ENCODE data around the gene ZNF385B. TPM values are rescaled to one million over a fixed set of nuclear protein-coding genes. Genes with fewer than 3 reads are reported as not detected.

The ZNF385B gene
- total RNA-seq, 1 experiment from 2014 or later, result 0.77 TPM

- Histone ChIP-seq H3K9me3 (no peaks in the 10 kb centered on the region), H3K36me3 (ENCODE audit: control insufficient read depth, insufficient read depth, low read length) (no peaks in the 10 kb centered on the region), H3K4me3 (ENCODE audit: low read depth, low read length) (no peak overlapping the region), H3K4me1 (no peaks in the 10 kb centered on the region), H3K27me3 (replicated peaks; ENCODE audit: control insufficient read depth, insufficient read depth, low read length) (no peaks in the 10 kb centered on the region)
- no peak for TF ChIP-seq CTCF (IDR thresholded peaks at IDR 0.05; ENCODE audit: insufficient read depth in 1 of 2, low read depth in 1 of 2, low read length in 1 of 2, severe bottlenecking in 1 of 2, unreplicated experiment in 1 of 2)
- Mint-ChIP-seq H3K27ac (ENCODE audit: unreplicated experiment) (no peak overlapping the region), H3K27me3 (ENCODE audit: insufficient read depth, unreplicated experiment) (no peaks in the 10 kb centered on the region), H3K36me3 (ENCODE audit: insufficient read depth, unreplicated experiment) (no peaks in the 10 kb centered on the region), H3K9me3 (ENCODE audit: unreplicated experiment) (no peaks in the 10 kb centered on the region), H3K4me1 (ENCODE audit: low read depth, unreplicated experiment) (peaks cover 10% of the 10 kb centered on the region), H3K4me3 (ENCODE audit: unreplicated experiment) (peak overlapping the region; percentile 32)
- ChIA-PET CTCF (no interaction called here), POLR2A (no interaction called here)
- DNase-seq, result no peak
- intact Hi-C loops (cut with micrococcal nuclease; ENCODE audit: unreplicated experiment), result no loop called here
- no TSS peak for BruUV-seq (replicated peaks)
Observed at GRCh38 chr2:179429597-179429996, 431.8 kb downstream of the ZNF385B start.

- no peak for DNase-seq
- Mint-ChIP-seq H3K36me3 (ENCODE audit: insufficient read depth, unreplicated experiment) (no peaks in the 10 kb centered on the region), H3K9me3 (ENCODE audit: unreplicated experiment) (no peaks in the 10 kb centered on the region), H3K27me3 (ENCODE audit: insufficient read depth, unreplicated experiment) (no peaks in the 10 kb centered on the region), H3K4me1 (ENCODE audit: low read depth, unreplicated experiment) (peaks cover 10% of the 10 kb centered on the region), H3K27ac (ENCODE audit: unreplicated experiment) (no peak overlapping the region), H3K4me3 (ENCODE audit: unreplicated experiment) (peak overlapping the region; percentile 32)
- no TSS peak for BruUV-seq (replicated peaks)
- Histone ChIP-seq H3K36me3 (ENCODE audit: control insufficient read depth, insufficient read depth, low read length) (no peaks in the 10 kb centered on the region), H3K27me3 (replicated peaks; ENCODE audit: control insufficient read depth, insufficient read depth, low read length) (no peaks in the 10 kb centered on the region), H3K4me3 (ENCODE audit: low read depth, low read length) (no peak overlapping the region), H3K9me3 (no peaks in the 10 kb centered on the region), H3K4me1 (no peaks in the 10 kb centered on the region)
- ChIA-PET CTCF (no interaction called here), POLR2A (no interaction called here)
- no peak for TF ChIP-seq CTCF (IDR thresholded peaks at IDR 0.05; ENCODE audit: insufficient read depth in 1 of 2, low read depth in 1 of 2, low read length in 1 of 2, severe bottlenecking in 1 of 2, unreplicated experiment in 1 of 2)
- intact Hi-C loops (cut with micrococcal nuclease; ENCODE audit: unreplicated experiment), result no loop called here
Observed at GRCh38 chr2:179429060-179429471, 432.3 kb downstream of the ZNF385B start.

GRCh38 chr2:179428649-179429048 lies 432.8 kb downstream of the ZNF385B start:
- intact Hi-C loops (cut with micrococcal nuclease; ENCODE audit: unreplicated experiment), result no loop called here
- no peak overlapping the region for H3K4me3 ChIP-seq (ENCODE audit: low read depth, low read length)
- H3K27me3 ChIP-seq (replicated peaks; ENCODE audit: control insufficient read depth, insufficient read depth, low read length), result no peaks in the 10 kb centered on the region

More at GRCh38 chr2:179428649-179429048, 432.8 kb downstream of the ZNF385B start:
- no peaks in the 10 kb centered on the region for H3K36me3 Mint-ChIP-seq (ENCODE audit: insufficient read depth, unreplicated experiment)
- ChIA-PET CTCF (no interaction called here), POLR2A (no interaction called here)
- Histone ChIP-seq H3K36me3 (ENCODE audit: control insufficient read depth, insufficient read depth, low read length) (no peaks in the 10 kb centered on the region), H3K4me1 (no peaks in the 10 kb centered on the region), H3K9me3 (no peaks in the 10 kb centered on the region)
- H3K27ac Mint-ChIP-seq (ENCODE audit: unreplicated experiment), result no peak overlapping the region
- peak overlapping the region; percentile 32 for H3K4me3 Mint-ChIP-seq (ENCODE audit: unreplicated experiment)
- no peaks in the 10 kb centered on the region for H3K9me3 Mint-ChIP-seq (ENCODE audit: unreplicated experiment)
- BruUV-seq (replicated peaks), result no TSS peak
- peaks cover 10% of the 10 kb centered on the region for H3K4me1 Mint-ChIP-seq (ENCODE audit: low read depth, unreplicated experiment)
- no peaks in the 10 kb centered on the region for H3K27me3 Mint-ChIP-seq (ENCODE audit: insufficient read depth, unreplicated experiment)
- no peak for TF ChIP-seq CTCF (IDR thresholded peaks at IDR 0.05; ENCODE audit: insufficient read depth in 1 of 2, low read depth in 1 of 2, low read length in 1 of 2, severe bottlenecking in 1 of 2, unreplicated experiment in 1 of 2)
- DNase-seq, result no peak

All from Caco-2 (cell line).